Measurements from ENCODE around the gene INTS6L. TPM values are rescaled to one million over a fixed set of nuclear protein-coding genes. Genes with fewer than 3 reads are reported as not detected.
"Not testable (repeated sequence)": the region's sequence is repeated elsewhere in the genome, so short reads cannot be mapped to it uniquely, and the experiment has no call there.

The INTS6L gene
- total RNA-seq, 6 donors from 2014 or later = 3.6 to 21.0 (median 5.7) TPM

DNA sequence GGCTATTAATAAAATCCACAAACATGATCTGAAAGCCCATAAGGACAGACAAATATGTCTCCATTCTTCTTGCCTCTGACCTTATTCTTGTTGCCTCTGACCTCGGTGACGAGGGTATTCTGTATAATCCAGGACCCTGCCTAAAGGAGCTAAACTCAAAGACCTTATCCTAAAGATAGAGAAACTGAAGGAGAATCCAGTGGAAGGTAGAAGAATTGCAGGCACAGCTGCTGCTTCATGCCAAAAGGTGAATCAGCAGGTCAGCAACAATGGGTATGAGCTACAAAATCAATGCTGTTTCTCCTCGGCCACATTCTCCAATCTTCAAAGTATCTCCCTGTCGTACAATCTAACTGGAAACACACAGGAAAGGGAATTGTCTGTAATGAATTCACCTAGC lies 71.4 kb downstream of the INTS6L start:
- no peak for ATAC-seq (ENCODE audit: low FRiP score in 2 of 2)
- H3K4me3 ChIP-seq = no peak overlapping the region
- no peak for DNase-seq
- H3K9me3 ChIP-seq = no peaks in the 10 kb centered on the region
- TF ChIP-seq EP300 (IDR thresholded peaks at IDR 0.05) (no peak), POLR2A (IDR thresholded peaks at IDR 0.05) (no peak), POLR2AphosphoS5 (IDR thresholded peaks at IDR 0.05) (no peak)
- TF ChIP-seq, protein P1, sequence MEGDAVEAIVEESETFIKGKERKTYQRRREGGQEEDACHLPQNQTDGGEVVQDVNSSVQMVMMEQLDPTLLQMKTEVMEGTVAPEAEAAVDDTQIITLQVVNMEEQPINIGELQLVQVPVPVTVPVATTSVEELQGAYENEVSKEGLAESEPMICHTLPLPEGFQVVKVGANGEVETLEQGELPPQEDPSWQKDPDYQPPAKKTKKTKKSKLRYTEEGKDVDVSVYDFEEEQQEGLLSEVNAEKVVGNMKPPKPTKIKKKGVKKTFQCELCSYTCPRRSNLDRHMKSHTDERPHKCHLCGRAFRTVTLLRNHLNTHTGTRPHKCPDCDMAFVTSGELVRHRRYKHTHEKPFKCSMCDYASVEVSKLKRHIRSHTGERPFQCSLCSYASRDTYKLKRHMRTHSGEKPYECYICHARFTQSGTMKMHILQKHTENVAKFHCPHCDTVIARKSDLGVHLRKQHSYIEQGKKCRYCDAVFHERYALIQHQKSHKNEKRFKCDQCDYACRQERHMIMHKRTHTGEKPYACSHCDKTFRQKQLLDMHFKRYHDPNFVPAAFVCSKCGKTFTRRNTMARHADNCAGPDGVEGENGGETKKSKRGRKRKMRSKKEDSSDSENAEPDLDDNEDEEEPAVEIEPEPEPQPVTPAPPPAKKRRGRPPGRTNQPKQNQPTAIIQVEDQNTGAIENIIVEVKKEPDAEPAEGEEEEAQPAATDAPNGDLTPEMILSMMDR (IDR thresholded peaks at IDR 0.05) = no peak
- H3K4me1 ChIP-seq = no peaks in the 10 kb centered on the region
- H3K36me3 ChIP-seq = no peaks in the 10 kb centered on the region
- no peak overlapping the region for H3K27ac ChIP-seq
- WGBS, 2 donors = 73 to 80% methylated on average over 2 to 4 of the region's 4 CpGs
- H3K27me3 ChIP-seq = no peaks in the 10 kb centered on the region

DNA sequence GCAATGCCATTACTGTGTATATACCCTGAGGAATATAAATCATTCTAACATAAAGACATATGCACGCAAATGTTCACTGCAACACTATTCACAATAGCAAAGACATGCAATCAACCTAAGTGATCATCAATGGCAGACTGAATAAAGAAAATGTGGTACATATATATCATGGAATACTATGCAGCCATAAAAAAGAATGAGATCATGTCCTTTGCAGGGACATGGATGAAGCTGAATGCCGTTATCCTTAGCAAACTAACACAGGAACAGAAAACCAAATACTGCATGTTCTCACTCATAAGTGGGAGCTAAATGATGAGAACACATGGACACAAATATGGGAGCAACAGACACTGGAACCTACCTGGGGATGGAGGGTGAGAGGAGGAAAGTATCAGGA lies 73.6 kb downstream of the INTS6L start:
- H3K9me3 ChIP-seq; H3K36me3 ChIP-seq; DNase-seq; ATAC-seq (ENCODE audit: low FRiP score in 2 of 2); H3K4me1 ChIP-seq; H3K27ac ChIP-seq; H3K27me3 ChIP-seq; H3K4me3 ChIP-seq: not testable (repeated sequence)
- 89 to 93% methylated on average over 2 of the region's 2 CpGs for whole genome bisulfite sequencing, 2 donors

DNA sequence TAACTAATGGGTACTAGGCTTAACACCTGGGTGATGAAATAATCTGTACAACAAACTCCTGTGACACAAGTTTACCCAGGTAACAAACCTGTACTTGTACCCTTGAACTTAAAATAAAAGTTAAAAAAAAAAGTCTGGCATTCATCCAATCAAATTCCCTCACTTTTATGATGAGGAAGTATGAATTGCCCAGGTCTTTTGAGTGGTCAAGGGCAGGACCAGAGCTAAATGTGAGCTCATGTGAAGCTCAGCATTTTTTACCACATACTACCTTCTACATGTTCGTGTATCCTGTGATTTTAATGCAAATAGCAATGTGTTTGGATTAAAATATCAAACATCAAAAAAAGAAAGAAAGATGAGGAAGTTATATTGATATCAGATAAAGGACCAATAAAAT lies 74.0 kb downstream of the INTS6L start:
- not testable (repeated sequence) for ATAC-seq (ENCODE audit: low FRiP score in 2 of 2); H3K9me3 ChIP-seq; H3K27ac ChIP-seq; H3K27me3 ChIP-seq; DNase-seq; H3K4me1 ChIP-seq; H3K36me3 ChIP-seq; H3K4me3 ChIP-seq
- 54 to 71% methylated on average over 1 of the region's 1 CpG for WGBS, 2 donors

DNA sequence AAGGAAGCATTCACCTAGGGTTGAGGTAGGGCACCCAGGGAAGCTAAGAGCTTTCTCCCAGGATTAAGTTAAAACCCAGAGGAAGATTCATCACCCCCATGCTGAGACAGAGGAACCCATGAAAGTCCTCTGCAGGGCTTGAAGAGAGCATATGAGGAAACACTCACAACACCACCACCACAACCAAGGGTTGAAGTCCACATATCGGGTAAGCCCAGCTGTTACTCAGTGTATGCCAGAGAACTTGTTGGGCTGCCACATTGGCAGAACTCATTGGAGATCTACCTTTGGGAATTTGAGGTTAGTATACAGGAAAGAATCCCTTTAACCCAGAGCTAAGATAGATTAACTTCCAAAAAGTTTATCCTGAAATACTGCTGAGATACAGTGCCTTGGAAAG lies 75.1 kb downstream of the INTS6L start:
- ATAC-seq (ENCODE audit: low FRiP score in 2 of 2) = no peak
- Histone ChIP-seq H3K4me3 (no peak overlapping the region), H3K27me3 (no peaks in the 10 kb centered on the region), H3K36me3 (no peaks in the 10 kb centered on the region), H3K4me1 (no peaks in the 10 kb centered on the region), H3K27ac (no peak overlapping the region), H3K9me3 (no peaks in the 10 kb centered on the region)
- no peak for DNase-seq
- WGBS, 2 donors = 90% methylated on average over 1 of the region's 1 CpG; no CpG with 5 or more reads in 1 of the 2 donors
- TF ChIP-seq, protein P1 (IDR thresholded peaks at IDR 0.05) = no peak
- no peak for TF ChIP-seq EP300 (IDR thresholded peaks at IDR 0.05)
- TF ChIP-seq POLR2A (IDR thresholded peaks at IDR 0.05) = no peak
- TF ChIP-seq POLR2AphosphoS5 (IDR thresholded peaks at IDR 0.05) = no peak

DNA sequence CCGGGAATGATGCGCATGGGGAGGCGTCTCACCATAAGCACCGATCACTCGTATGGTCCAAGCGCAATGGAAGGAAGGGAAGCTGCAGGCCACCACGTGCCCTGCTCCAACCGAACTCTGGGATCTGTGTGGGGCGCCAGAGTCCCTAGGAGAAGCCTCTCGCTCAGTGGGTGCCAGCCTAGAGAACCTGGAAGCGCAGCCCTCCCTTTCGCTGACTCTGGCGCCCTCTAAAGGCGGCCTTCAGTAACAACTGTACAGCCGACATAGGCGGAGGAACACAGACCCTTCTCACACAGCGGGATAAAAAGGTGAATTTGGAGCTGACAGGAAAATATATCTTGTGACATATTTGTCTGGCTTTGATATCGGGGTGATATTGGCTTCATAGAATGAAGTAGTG lies 76.0 kb downstream of the INTS6L start:
- WGBS, 2 donors = 60 to 63% methylated on average over 9 to 18 of the region's 18 CpGs
- Histone ChIP-seq H3K36me3 (no peaks in the 10 kb centered on the region), H3K27ac (no peak overlapping the region), H3K4me1 (no peaks in the 10 kb centered on the region), H3K4me3 (no peak overlapping the region), H3K9me3 (no peaks in the 10 kb centered on the region), H3K27me3 (no peaks in the 10 kb centered on the region)
- ATAC-seq (ENCODE audit: low FRiP score in 2 of 2) = peak in 1 of 2 donors; percentile 57
- DNase-seq = no peak
- TF ChIP-seq, protein P1 (IDR thresholded peaks at IDR 0.05) = peak; percentile 11 to 43 (median 26)
- no peak for TF ChIP-seq POLR2A (IDR thresholded peaks at IDR 0.05)

DNA sequence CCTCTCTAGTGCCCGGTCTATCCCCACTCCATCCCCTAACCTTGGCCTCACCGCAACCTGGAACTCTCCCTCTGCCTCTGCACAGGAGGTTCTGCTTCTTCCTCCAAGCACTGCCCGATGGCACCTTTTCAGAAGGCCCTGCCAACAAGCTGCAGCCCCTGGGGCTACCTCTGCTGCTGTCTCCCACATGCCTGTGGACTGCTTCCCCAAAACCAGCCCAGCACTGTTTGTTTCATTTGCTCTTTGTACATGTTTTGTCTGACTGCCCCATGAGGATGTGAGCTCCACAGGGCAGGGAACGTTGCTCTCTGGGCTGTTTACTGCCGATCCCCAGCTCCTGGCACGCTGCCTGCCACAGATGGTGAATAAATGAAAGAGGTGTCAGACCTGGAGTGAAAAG lies 85.4 kb downstream of the INTS6L start:
- H3K27me3 ChIP-seq = no peaks in the 10 kb centered on the region
- ATAC-seq (ENCODE audit: low FRiP score in 2 of 2) (no peak), DNase-seq (no peak)
- H3K4me3 ChIP-seq = no peak overlapping the region
- H3K36me3 ChIP-seq = no peaks in the 10 kb centered on the region
- H3K9me3 ChIP-seq = no peaks in the 10 kb centered on the region
- no peaks in the 10 kb centered on the region for H3K4me1 ChIP-seq
- 59 to 69% methylated on average over 5 to 6 of the region's 6 CpGs for WGBS, 2 donors
- TF ChIP-seq, protein P1 (IDR thresholded peaks at IDR 0.05) = no peak
- TF ChIP-seq EP300 (IDR thresholded peaks at IDR 0.05) = no peak
- TF ChIP-seq POLR2AphosphoS5 (IDR thresholded peaks at IDR 0.05) = no peak
- TF ChIP-seq POLR2A (IDR thresholded peaks at IDR 0.05) = no peak
- no peak overlapping the region for H3K27ac ChIP-seq

DNA sequence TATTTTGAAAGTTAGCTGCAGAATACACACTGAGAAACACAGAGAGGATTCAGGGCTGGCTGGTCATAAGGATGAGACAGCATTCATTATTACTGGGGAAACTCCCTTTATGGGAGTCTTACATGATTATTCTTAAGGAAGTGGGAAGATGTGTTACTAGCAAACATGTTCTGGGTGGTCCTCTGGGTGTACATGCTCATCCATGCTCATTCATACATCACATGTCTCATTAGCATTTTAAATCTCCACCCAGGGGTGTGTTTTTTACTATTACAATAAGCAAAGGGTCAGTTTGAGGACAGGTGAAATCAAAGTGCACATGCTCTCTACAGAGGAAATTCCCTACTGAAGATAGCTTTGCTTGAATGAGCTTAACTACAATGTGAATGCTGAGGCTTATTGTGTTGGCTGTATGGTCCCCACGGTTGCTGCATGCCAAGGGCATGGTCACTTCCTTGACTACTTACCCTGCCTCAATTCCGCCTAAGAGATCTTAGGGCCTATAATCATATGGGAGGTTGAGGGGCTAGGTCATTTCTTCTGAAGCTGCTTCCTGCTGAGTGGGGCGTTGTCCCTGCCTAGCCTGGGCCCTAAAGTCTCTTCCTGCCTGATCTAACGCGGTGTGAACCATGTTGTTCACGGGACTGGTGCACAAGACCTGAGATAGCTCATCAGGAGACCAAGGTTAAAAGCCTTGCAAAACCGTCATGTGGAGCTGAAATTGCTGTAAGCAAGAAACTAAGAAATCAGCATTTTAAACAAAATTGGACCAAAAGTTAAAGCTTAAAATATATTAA lies 104.1 kb downstream of the INTS6L start:
- WGBS, 2 donors = 64 to 96% methylated on average over 4 to 7 of the region's 7 CpGs

More for the DNA sequence above, 104.1 kb downstream of the INTS6L start:
- H3K27ac ChIP-seq; H3K27me3 ChIP-seq; ATAC-seq (ENCODE audit: low FRiP score in 2 of 2); H3K4me1 ChIP-seq; H3K36me3 ChIP-seq; DNase-seq; H3K4me3 ChIP-seq; H3K9me3 ChIP-seq: not testable (repeated sequence)
